ENCODE data around the gene MMP15.

DNA sequence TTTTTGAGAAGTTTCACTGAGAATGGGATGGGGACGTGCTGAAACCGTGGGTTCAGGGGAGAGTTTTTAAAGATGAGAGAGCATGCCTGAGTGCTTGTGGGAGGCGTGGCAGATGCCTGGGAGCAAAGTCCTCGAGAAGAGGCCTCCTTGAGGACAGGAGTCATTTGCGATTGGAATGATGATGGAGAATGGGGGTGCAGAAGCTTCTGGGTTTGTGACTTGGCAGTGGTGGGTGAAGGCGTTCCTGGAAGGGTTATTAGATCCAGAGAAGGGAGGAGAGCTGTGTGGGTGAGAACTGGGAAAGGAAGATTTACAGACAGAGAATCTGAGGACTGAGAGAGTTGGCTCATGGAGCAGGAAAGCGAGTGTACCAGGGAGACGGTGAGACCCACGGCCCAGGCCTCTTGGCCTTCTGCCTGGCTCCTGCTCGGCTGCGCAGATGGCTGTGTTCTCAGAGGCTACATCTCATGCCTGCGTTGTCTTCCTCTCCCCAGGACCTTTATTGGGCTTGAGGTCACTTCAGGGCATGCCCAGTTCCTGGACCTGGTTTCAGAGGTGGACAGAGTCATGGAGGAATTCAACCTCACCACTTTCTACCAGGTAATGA is 8.6 kb upstream of the MMP15 start:
- TF ChIP-seq POLR2A (IDR thresholded peaks at IDR 0.05; ENCODE audit: low read length), result no peak
- TF ChIP-seq GATA1 (IDR thresholded peaks at IDR 0.05; ENCODE audit: low read depth, low read length), result no peak
